Measurements from ENCODE around the gene LIG4.

LIG4 gene

GRCh38 chr13:108215436-108215835 lies at the start of gene LIG4:
Gene LIG4, minus strand, starts transcription at chr13:108215536. Its CDS starts 4,268 bp downstream, at chr13:108211268.
- H3K9ac ChIP-seq (ENCODE audit: low read length): no peak within 1 kb of the TSS
- H3K9me3 ChIP-seq (ENCODE audit: low read length): no peaks in the 10 kb centered on the region
- H3K36me3 ChIP-seq (ENCODE audit: insufficient read depth, low read length): peaks cover 5% of the 10 kb centered on the region
- H3K27ac ChIP-seq (ENCODE audit: low read depth, low read length): peak within 1 kb of the TSS; percentile 75
- peaks cover 32% of the 10 kb centered on the region for H3K4me1 ChIP-seq (ENCODE audit: insufficient read depth, low read length)
- peak within 1 kb of the TSS; percentile 43 to 63 for H3K4me3 ChIP-seq (ENCODE audit: low read depth in 1 of 2, low read length in 2 of 2)
- H3K27me3 ChIP-seq (ENCODE audit: control insufficient read depth in 1 of 2, insufficient read depth in 2 of 2, low read length in 2 of 2): no peaks in the 10 kb centered on the region

GRCh38 chr13:108263621-108264355 lies 48.5 kb upstream of the LIG4 start:
- Histone ChIP-seq H3K36me3 (ENCODE audit: insufficient read depth, low read length) (no peaks in the 10 kb centered on the region), H3K27ac (ENCODE audit: low read depth, low read length) (no peak overlapping the region), H3K4me1 (ENCODE audit: insufficient read depth, low read length) (no peaks in the 10 kb centered on the region), H3K4me3 (ENCODE audit: low read depth in 1 of 2, low read length in 2 of 2) (no peak overlapping the region), H3K27me3 (ENCODE audit: control insufficient read depth in 1 of 2, insufficient read depth in 2 of 2, low read length in 2 of 2) (no peaks in the 10 kb centered on the region), H3K9ac (ENCODE audit: low read length) (no peak overlapping the region), H3K9me3 (ENCODE audit: low read length) (no peaks in the 10 kb centered on the region)

GRCh38 chr13:108257248-108257647 lies 41.9 kb upstream of the LIG4 start:
- Histone ChIP-seq H3K36me3 (ENCODE audit: insufficient read depth, low read length) (no peaks in the 10 kb centered on the region), H3K27me3 (ENCODE audit: control insufficient read depth in 1 of 2, insufficient read depth in 2 of 2, low read length in 2 of 2) (no peaks in the 10 kb centered on the region), H3K9ac (ENCODE audit: low read length) (no peak overlapping the region), H3K27ac (ENCODE audit: low read depth, low read length) (no peak overlapping the region), H3K4me1 (ENCODE audit: insufficient read depth, low read length) (no peaks in the 10 kb centered on the region), H3K4me3 (ENCODE audit: low read depth in 1 of 2, low read length in 2 of 2) (no peak overlapping the region), H3K9me3 (ENCODE audit: low read length) (no peaks in the 10 kb centered on the region)

- Histone ChIP-seq H3K4me1 (ENCODE audit: insufficient read depth, low read length) (no peaks in the 10 kb centered on the region), H3K36me3 (ENCODE audit: insufficient read depth, low read length) (no peaks in the 10 kb centered on the region), H3K9ac (ENCODE audit: low read length) (no peak overlapping the region), H3K27me3 (ENCODE audit: control insufficient read depth in 1 of 2, insufficient read depth in 2 of 2, low read length in 2 of 2) (no peaks in the 10 kb centered on the region), H3K4me3 (ENCODE audit: low read depth in 1 of 2, low read length in 2 of 2) (no peak overlapping the region), H3K9me3 (ENCODE audit: low read length) (no peaks in the 10 kb centered on the region), H3K27ac (ENCODE audit: low read depth, low read length) (no peak overlapping the region)
Measured at GRCh38 chr13:108249150-108249549, 33.8 kb upstream of the LIG4 start.

GRCh38 chr13:108230377-108230776 lies 15.0 kb upstream of the LIG4 start:
- Histone ChIP-seq H3K27ac (ENCODE audit: low read depth, low read length) (no peak overlapping the region), H3K9me3 (ENCODE audit: low read length) (no peaks in the 10 kb centered on the region), H3K4me1 (ENCODE audit: insufficient read depth, low read length) (no peaks in the 10 kb centered on the region), H3K36me3 (ENCODE audit: insufficient read depth, low read length) (peaks cover 6% of the 10 kb centered on the region), H3K27me3 (ENCODE audit: control insufficient read depth in 1 of 2, insufficient read depth in 2 of 2, low read length in 2 of 2) (no peaks in the 10 kb centered on the region), H3K4me3 (ENCODE audit: low read depth in 1 of 2, low read length in 2 of 2) (no peak overlapping the region), H3K9ac (ENCODE audit: low read length) (no peak overlapping the region)

GRCh38 chr13:108227651-108228272 lies 12.4 kb upstream of the LIG4 start:
- Histone ChIP-seq H3K4me1 (ENCODE audit: insufficient read depth, low read length) (peaks cover 12% of the 10 kb centered on the region), H3K9me3 (ENCODE audit: low read length) (no peaks in the 10 kb centered on the region), H3K9ac (ENCODE audit: low read length) (no peak overlapping the region), H3K4me3 (ENCODE audit: low read depth in 1 of 2, low read length in 2 of 2) (no peak overlapping the region), H3K36me3 (ENCODE audit: insufficient read depth, low read length) (peaks cover 6% of the 10 kb centered on the region), H3K27ac (ENCODE audit: low read depth, low read length) (no peak overlapping the region), H3K27me3 (ENCODE audit: control insufficient read depth in 1 of 2, insufficient read depth in 2 of 2, low read length in 2 of 2) (no peaks in the 10 kb centered on the region)

GRCh38 chr13:108226184-108226583 lies 10.8 kb upstream of the LIG4 start:
- Histone ChIP-seq H3K27me3 (ENCODE audit: control insufficient read depth in 1 of 2, insufficient read depth in 2 of 2, low read length in 2 of 2) (no peaks in the 10 kb centered on the region), H3K27ac (ENCODE audit: low read depth, low read length) (no peak overlapping the region)

GRCh38 chr13:108225440-108225839 lies 10.1 kb upstream of the LIG4 start:
- no peaks in the 10 kb centered on the region for H3K27me3 ChIP-seq (ENCODE audit: control insufficient read depth in 1 of 2, insufficient read depth in 2 of 2, low read length in 2 of 2)
- H3K36me3 ChIP-seq (ENCODE audit: insufficient read depth, low read length): peaks cover 6% of the 10 kb centered on the region
- no peak overlapping the region for H3K9ac ChIP-seq (ENCODE audit: low read length)
- no peak overlapping the region for H3K4me3 ChIP-seq (ENCODE audit: low read depth in 1 of 2, low read length in 2 of 2)
- no peaks in the 10 kb centered on the region for H3K9me3 ChIP-seq (ENCODE audit: low read length)
- H3K27ac ChIP-seq (ENCODE audit: low read depth, low read length): no peak overlapping the region
- H3K4me1 ChIP-seq (ENCODE audit: insufficient read depth, low read length): peaks cover 18% of the 10 kb centered on the region

More at GRCh38 chr13:108226184-108226583, 10.8 kb upstream of the LIG4 start:
- H3K4me3 ChIP-seq (ENCODE audit: low read depth in 1 of 2, low read length in 2 of 2): no peak overlapping the region
- H3K9ac ChIP-seq (ENCODE audit: low read length): no peak overlapping the region
- H3K4me1 ChIP-seq (ENCODE audit: insufficient read depth, low read length): peaks cover 12% of the 10 kb centered on the region
- H3K9me3 ChIP-seq (ENCODE audit: low read length): no peaks in the 10 kb centered on the region
- peaks cover 6% of the 10 kb centered on the region for H3K36me3 ChIP-seq (ENCODE audit: insufficient read depth, low read length)

- Histone ChIP-seq H3K9me3 (ENCODE audit: low read length) (no peaks in the 10 kb centered on the region), H3K9ac (ENCODE audit: low read length) (no peak overlapping the region), H3K27ac (ENCODE audit: low read depth, low read length) (no peak overlapping the region), H3K4me1 (ENCODE audit: insufficient read depth, low read length) (peaks cover 33% of the 10 kb centered on the region), H3K4me3 (ENCODE audit: low read depth in 1 of 2, low read length in 2 of 2) (no peak overlapping the region), H3K27me3 (ENCODE audit: control insufficient read depth in 1 of 2, insufficient read depth in 2 of 2, low read length in 2 of 2) (no peaks in the 10 kb centered on the region), H3K36me3 (ENCODE audit: insufficient read depth, low read length) (no peaks in the 10 kb centered on the region)
Measured at GRCh38 chr13:108223687-108224503, 8.6 kb upstream of the LIG4 start.

GRCh38 chr13:108220041-108220440 lies 4.7 kb upstream of the LIG4 start:
- Histone ChIP-seq H3K27ac (ENCODE audit: low read depth, low read length) (no peak overlapping the region), H3K9ac (ENCODE audit: low read length) (no peak overlapping the region)

More at GRCh38 chr13:108220041-108220440, 4.7 kb upstream of the LIG4 start:
- Histone ChIP-seq H3K9me3 (ENCODE audit: low read length) (no peaks in the 10 kb centered on the region), H3K4me1 (ENCODE audit: insufficient read depth, low read length) (peaks cover 43% of the 10 kb centered on the region), H3K27me3 (ENCODE audit: control insufficient read depth in 1 of 2, insufficient read depth in 2 of 2, low read length in 2 of 2) (no peaks in the 10 kb centered on the region), H3K4me3 (ENCODE audit: low read depth in 1 of 2, low read length in 2 of 2) (peak overlapping the region in 1 of 2 donors; percentile 84), H3K36me3 (ENCODE audit: insufficient read depth, low read length) (no peaks in the 10 kb centered on the region)
